Measurements from ENCODE around the gene CTCF. TPM values are rescaled to one million over a fixed set of nuclear protein-coding genes. Genes with fewer than 3 reads are reported as not detected.

Gene CTCF
- polyA plus RNA-seq, 1 experiment = 24.4 TPM

DNA sequence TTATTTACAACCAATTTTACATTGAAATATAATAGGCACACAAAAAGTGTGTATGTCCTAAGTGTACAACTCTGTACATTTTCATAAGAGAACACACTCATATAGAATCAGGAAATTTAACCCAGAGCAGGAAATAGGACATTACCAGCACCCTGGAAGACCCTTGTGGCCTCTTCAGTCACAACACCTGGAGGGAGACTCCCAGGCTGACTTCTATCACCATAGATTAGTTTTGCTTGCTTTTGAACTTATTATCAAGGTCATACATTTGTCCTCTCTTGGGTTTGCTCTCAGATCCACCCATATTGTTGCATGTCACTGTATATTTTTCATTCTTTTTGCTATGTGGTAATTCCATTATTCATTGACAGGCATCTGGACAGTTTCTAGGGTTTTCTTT, 27.9 kb upstream of the CTCF start:
- no peak for DNase-seq (ENCODE audit: low read depth, low spot score)
- TF ChIP-seq, protein P1, sequence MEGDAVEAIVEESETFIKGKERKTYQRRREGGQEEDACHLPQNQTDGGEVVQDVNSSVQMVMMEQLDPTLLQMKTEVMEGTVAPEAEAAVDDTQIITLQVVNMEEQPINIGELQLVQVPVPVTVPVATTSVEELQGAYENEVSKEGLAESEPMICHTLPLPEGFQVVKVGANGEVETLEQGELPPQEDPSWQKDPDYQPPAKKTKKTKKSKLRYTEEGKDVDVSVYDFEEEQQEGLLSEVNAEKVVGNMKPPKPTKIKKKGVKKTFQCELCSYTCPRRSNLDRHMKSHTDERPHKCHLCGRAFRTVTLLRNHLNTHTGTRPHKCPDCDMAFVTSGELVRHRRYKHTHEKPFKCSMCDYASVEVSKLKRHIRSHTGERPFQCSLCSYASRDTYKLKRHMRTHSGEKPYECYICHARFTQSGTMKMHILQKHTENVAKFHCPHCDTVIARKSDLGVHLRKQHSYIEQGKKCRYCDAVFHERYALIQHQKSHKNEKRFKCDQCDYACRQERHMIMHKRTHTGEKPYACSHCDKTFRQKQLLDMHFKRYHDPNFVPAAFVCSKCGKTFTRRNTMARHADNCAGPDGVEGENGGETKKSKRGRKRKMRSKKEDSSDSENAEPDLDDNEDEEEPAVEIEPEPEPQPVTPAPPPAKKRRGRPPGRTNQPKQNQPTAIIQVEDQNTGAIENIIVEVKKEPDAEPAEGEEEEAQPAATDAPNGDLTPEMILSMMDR (IDR thresholded peaks at IDR 0.05; ENCODE audit: low read depth, low read length) = no peak
- no peak overlapping the region for H3K4me3 ChIP-seq (ENCODE audit: low read depth, low read length)
- ChIA-PET POLR2A (no interaction called here), CTCF (interaction anchor here (0.6 to 8.1 kb wide), 2 partner anchors 12 to 16 kb away, joined by 5 to 52 read pairs; no protein-coding TSS in a partner anchor)
- H3K9me3 ChIP-seq (ENCODE audit: control insufficient read depth, insufficient read depth, low read length) = no peaks in the 10 kb centered on the region; the same call in 1 of the 2 replicates
- H3K27ac ChIP-seq (ENCODE audit: low read depth, low read length) = no peak overlapping the region
- H3K27me3 ChIP-seq (ENCODE audit: control insufficient read depth, insufficient read depth, low read length) = no peaks in the 10 kb centered on the region

GRCh38 chr16:67535201-67535600, 27.1 kb upstream of the CTCF start:
- no peak overlapping the region for H3K4me3 ChIP-seq (ENCODE audit: low read depth, low read length)
- no peak overlapping the region for H3K27ac ChIP-seq (ENCODE audit: low read depth, low read length)
- TF ChIP-seq, protein P1 (IDR thresholded peaks at IDR 0.05; ENCODE audit: low read depth, low read length) = no peak
- ChIA-PET CTCF (interaction anchor here (1.3 to 8.1 kb wide), 2 partner anchors 12 to 13 kb away, joined by 4 to 52 read pairs; no protein-coding TSS in a partner anchor), POLR2A (no interaction called here)
- H3K27me3 ChIP-seq (ENCODE audit: control insufficient read depth, insufficient read depth, low read length) = no peaks in the 10 kb centered on the region
- no peaks in the 10 kb centered on the region; the same call in 1 of the 2 replicates for H3K9me3 ChIP-seq (ENCODE audit: control insufficient read depth, insufficient read depth, low read length)
- DNase-seq (ENCODE audit: low read depth, low spot score) = no peak

DNA sequence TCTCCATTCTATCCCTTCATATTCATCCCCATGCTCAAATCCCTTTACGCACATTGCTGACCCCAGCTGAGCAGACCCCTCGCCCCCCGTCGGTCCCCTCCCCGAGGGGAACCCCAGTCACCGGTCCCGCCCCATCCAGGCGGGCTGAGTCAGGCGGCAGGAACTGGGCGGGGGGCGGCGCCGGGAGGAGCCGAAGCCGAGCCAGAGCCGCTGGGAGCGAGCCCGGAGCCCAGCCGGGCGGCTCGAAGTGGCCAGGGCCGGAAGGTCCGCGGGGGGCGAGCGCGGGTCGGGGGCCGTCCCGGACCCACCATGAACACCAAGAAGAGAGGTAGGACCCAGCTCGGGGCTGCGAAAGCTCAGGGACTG, 25.1 kb upstream of the CTCF start:
- TF ChIP-seq, protein P1 (IDR thresholded peaks at IDR 0.05; ENCODE audit: low read depth, low read length) = no peak
- ChIA-PET POLR2A (interaction anchor here (0.8 kb wide), 1 partner anchor 10 kb away, joined by 5 read pairs; no protein-coding TSS in a partner anchor), CTCF (interaction anchor here (0.7 to 1.8 kb wide), 3 partner anchors 10 to 20 kb away, joined by 3 to 11 read pairs (median 8); no protein-coding TSS in a partner anchor)
- peak overlapping the region; percentile 21 for H3K27ac ChIP-seq (ENCODE audit: low read depth, low read length)
- no peak for DNase-seq (ENCODE audit: low read depth, low spot score)
- H3K27me3 ChIP-seq (ENCODE audit: control insufficient read depth, insufficient read depth, low read length) = no peaks in the 10 kb centered on the region
- peak overlapping the region; percentile 74 for H3K4me3 ChIP-seq (ENCODE audit: low read depth, low read length)
- H3K9me3 ChIP-seq (ENCODE audit: control insufficient read depth, insufficient read depth, low read length) = no peaks in the 10 kb centered on the region; the same call in 1 of the 2 replicates

DNA sequence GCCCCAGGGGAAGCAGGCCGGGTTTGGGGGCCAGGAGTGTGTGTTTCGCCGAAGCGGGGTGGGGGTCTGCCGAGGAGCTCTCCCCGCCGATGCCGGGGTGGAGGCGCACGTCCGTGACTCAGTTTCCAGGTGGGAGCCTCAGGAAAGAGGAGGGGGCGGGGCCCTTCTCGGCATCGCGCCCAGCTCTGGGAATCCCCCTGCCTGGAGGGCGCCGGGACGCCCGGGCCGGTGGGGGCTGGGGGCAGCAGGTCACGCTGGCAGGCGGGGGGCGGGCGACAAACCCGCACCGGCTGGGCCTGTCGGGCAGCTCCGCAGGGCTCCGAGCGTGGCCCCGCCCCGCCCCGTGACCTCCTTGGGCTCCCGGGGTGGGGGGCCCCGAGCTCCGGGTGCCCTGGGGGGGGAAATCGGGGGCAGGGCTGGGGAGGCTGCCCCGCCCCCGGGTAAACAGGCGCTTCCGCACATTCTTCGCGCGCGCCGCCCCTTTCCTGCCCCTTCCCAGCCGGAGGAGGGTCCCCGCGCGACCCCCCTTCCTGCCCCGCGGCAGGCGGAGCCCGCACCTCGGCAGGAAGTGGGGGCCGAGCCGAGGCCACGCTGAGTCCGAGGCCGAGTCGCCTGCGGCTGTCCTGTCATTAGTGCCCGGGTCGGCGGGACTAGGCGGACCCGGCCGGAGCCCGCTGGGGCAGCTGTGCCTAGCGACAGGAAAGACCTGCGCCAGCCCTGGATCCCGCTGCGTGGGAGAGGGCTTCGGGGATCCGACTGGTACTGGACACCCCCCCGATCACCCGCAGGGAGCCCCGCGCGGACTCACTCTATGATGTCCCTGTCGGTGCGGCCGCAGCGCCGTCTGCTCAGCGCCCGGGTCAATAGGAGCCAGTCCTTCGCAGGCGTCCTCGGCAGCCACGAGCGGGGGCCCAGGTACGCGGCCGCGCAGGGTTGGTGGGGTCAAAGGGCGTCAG, 24.4 kb upstream of the CTCF start:
- no peak for DNase-seq (ENCODE audit: low read depth, low spot score)
- TF ChIP-seq, protein P1 (IDR thresholded peaks at IDR 0.05; ENCODE audit: low read depth, low read length) = no peak
- Histone ChIP-seq H3K9me3 (ENCODE audit: control insufficient read depth, insufficient read depth, low read length) (no peaks in the 10 kb centered on the region; the same call in 1 of the 2 replicates), H3K27me3 (ENCODE audit: control insufficient read depth, insufficient read depth, low read length) (no peaks in the 10 kb centered on the region), H3K27ac (ENCODE audit: low read depth, low read length) (peak overlapping the region; percentile 31), H3K4me3 (ENCODE audit: low read depth, low read length) (peak overlapping the region; percentile 74)
- POLR2A ChIA-PET = interaction anchor here (0.8 kb wide), 1 partner anchor 9 kb away, joined by 5 read pairs; no protein-coding TSS in a partner anchor
- CTCF ChIA-PET = interaction anchor here (1.3 to 1.8 kb wide), 2 partner anchors 9 to 17 kb away, joined by 8 to 11 read pairs; no protein-coding TSS in a partner anchor
